AG09319 (cell line): ENCODE measurements around the gene ATXN7.

Source experiments
- DNase-seq: peaks from one replicate; pipeline ENCODE4 v3.0.0-alpha.2; 2010; ENCODE audit warnings: low read depth; ENCODE audit errors: extremely low read depth
- CTCF ChIP-seq: IDR thresholded peaks from 2 replicates; pipeline ENCODE4 v1.5.1; 2011; ENCODE audit warnings: low read depth, mild to moderate bottlenecking, inconsistent platforms, low read length, moderate library complexity

ATXN7 gene

DNA sequence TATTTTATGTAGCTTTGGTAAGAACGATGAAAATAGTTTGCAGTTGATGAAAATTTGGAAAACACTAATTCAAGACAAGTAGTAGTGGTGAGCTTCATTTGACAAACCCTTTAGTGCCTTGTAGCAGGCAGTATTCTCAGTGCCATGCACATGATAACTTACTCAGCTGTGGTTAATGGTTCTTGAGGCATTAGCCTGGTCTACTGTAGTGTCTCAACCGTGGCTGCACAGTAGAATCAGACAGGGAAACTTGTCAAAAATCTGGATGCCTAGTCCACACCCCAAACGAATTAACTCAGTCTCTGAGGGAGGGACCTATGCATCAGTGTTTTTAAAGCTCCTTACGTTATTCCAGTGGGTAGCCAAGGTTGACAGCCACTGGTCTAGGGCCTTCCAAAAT, 114.2 kb downstream of the ATXN7 start:
- DNase-seq = no peak

DNA sequence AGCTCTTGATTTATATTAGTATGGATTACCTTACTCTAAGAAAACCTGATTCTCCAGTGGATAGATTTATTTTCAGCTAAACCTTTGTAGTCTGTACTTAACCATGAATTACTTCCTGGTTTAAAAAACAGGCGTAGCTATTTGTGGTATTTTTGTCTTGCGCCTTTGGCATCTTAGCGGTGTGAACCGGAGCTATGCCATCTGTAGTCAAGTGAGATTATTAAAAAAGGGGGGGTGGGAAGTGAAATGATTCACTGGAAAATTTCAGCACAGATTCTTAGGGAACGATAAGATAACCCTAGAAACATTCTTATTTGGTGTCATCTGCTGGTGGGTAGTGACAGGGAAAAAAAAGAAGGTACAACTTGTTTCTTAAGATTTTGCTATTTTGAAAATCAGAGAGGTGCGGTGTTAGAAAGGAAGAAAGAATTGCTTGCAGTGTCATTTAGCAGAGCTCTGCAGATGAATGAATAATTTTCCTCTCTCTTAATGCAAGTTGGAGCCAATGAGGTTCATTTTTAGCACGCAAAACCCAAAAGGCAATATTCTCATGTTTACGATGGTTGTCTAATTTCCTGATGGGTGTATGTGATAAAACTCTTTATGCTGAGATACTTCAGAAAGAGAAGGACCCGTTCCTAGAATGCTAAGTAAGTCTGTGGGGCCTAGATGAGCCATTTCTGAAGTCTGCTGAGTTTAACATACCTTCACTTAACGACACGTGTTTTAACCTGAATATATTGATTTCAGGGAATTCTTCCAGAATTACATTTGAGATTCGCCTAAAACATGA, 115.6 kb downstream of the ATXN7 start:
- no peak for DNase-seq
- no peak for TF ChIP-seq CTCF

More for the DNA sequence above, 114.2 kb downstream of the ATXN7 start:
- TF ChIP-seq CTCF = no peak

DNA sequence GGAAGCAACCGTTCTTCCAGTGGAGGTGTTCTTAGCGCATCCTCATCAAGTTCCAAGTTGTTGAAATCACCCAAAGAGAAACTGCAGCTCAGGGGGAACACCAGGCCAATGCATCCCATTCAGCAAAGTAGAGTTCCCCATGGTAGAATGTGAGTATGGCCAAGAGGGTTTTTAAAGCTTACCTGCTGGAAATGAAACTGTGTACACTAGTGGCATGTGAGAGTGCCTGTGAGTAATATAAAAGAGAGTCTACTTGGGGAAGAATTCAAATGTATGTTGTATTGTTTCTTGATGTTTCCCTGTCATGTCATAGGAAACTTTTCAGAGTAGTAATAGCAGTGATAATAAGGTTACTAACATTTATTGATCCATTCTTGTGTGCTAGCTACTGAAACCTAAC, 116.4 kb downstream of the ATXN7 start:
- no peak for TF ChIP-seq CTCF
- no peak for DNase-seq

GRCh38 chr3:63980830-63981498, 117.3 kb downstream of the ATXN7 start:
- DNase-seq = no peak
- TF ChIP-seq CTCF = no peak

GRCh38 chr3:63981980-63982379, 118.3 kb downstream of the ATXN7 start:
- no peak for TF ChIP-seq CTCF
- no peak for DNase-seq

DNA sequence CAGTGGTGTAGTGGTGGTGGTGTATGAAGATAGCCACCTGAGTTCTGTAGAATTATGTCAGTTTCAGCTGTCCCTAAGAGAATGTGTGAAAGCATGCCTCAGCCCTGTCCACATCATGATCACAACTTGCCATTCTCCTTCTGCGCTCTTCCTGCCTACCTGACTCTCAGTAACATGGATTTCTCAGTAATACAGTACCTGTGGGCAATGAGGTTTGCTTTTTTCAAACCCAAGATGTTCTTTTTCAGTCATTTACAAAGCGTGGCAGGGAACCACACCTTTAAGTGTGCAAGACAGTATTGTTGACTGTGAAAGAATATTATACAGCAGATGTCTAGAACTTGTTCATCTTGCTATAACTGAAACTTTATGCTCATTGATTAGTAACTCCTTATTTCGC, 120.7 kb downstream of the ATXN7 start:
- no peak for DNase-seq
- TF ChIP-seq CTCF = no peak

DNA sequence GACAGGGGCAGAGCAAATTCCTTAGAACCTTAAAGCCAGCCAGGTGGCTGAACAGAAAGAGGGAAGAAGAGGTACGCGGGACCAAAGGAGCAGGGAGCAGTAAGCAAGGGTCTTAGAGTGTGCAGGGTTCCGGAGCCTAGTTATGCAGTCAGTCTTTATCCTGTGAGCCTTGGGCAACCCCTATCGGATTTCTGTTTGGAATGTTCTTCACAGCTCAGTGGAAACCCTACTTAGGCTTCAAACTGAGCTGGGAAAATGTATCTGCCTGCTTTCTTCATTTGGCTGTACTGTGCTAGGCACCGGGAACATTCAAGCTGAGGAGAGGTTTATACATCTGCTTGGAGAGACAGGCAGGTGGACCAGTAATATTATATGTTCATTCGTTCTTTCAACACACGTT, 122.5 kb downstream of the ATXN7 start:
- TF ChIP-seq CTCF = no peak
- no peak for DNase-seq
